HG02973 (cell line): Measurements from ENCODE around the gene UQCRH.

Source experiments
- ATAC-seq: cut with Tn5 transposase; IDR thresholded peaks from one replicate; pipeline ENCODE4 v1.9.1; 2021; ENCODE audit warnings: moderate library complexity; ENCODE audit not compliant: unreplicated experiment

The UQCRH gene

DNA sequence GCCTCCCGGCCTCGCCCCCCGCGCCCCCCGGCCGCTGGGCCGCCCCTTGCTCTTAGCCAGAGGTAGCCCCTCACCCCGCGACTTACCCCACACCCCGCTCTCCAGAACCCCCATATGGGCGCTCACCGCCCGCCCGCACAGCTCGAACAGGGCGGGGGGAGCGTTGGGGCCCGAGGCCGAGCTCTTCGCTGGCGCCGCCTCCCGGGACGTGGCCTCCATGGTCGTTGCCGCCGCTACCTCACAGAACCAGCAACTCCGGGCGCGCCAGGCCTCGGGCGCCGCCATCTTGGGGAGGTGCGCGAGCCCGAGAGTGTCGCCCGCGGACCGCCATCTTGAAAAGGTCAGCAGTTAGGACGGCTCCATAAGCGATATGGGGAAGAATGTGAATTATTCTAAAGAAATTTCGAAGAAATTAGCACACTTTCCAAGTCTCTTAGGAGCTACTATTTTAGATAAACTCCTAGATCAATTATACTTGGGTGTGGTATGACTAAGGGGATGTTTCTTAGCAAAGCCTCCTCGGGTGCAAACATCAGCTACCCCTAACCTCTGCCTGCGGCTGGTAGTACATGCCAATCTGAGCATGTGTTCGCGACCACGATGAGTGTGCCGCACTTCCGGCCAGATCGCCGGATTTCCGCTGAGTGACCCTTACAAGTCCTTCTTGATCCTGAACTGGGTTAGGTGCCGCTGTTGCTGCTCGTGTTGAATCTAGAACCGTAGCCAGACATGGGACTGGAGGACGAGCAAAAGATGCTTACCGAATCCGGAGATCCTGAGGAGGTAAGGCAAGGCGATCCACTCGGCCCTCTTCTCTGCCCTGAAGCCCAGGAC, at the start of gene UQCRH, which contains the start of gene LRRC41:
Gene UQCRH, plus strand, starts transcription at position 661 of the 834 bp plus-strand sequence. Its CDS starts 69 bp downstream, at position 730.
Gene LRRC41, minus strand, starts transcription at position 579 of the 834 bp plus-strand sequence. Its CDS starts 294 bp downstream, at position 285.
- ATAC-seq = peak; percentile 70

DNA sequence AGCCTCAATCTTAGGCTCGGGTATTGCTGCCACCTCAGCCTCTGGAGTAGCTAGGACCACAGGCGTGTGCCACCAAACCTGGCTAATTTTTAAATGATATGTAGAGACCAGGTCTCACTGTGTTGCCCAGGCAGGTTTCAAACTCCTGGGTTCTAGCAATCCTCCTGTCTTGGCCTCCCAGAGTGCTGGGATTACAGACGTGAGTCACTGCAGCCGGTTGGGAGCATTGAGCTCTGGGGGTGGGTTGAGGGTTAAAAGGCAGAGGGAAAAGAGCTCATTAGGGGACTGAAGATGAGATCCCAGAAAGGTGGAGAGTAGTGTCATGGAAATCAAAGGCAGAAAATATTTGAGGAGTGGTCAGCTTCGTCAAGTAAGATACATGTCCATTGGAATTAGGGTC, 48.8 kb upstream of the UQCRH start:
- no peak for ATAC-seq

DNA sequence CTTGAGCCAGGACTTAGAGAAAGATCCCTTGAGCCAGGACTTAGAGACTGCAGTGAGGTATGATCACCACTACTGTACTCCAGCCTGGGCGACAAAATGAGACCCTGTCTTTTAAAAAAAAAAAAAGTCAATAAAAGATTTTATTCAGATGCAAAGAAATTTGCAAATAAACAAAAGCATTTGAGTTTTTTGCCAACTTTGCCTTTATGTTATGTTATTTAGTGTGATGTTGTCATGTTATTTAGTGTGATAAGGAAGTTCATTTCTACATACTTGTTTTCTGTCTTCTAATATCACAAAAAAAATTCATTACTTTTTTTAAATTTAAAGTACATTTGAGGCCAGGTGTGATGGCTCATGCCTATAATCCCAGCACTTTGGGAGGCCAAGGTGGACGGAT, 47.0 kb upstream of the UQCRH start:
- ATAC-seq = no peak

DNA sequence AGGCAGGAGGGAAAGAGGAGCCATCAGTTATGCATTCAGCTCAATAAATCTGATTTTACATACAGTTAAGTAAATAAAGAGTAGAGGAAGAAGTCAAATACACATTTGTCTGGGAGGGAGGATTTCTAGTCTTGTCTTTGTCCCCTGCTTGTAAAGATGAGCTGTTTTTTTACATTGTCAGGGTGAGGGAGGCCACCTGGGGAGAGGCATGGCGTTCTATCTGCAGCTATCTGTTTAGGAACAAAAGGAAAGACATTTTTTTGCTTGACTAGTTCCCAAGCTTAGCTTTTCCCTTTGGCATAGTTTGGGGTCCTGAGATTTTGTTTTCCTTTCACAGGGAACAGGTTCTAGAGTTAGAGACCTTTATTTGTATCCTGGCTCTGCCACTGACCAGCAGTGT, 41.0 kb upstream of the UQCRH start:
- no peak for ATAC-seq

- ATAC-seq = no peak
Observed at GRCh38 chr1:46263146-46263545, 40.4 kb upstream of the UQCRH start.

GRCh38 chr1:46268578-46268977, 34.9 kb upstream of the UQCRH start:
- ATAC-seq = no peak

DNA sequence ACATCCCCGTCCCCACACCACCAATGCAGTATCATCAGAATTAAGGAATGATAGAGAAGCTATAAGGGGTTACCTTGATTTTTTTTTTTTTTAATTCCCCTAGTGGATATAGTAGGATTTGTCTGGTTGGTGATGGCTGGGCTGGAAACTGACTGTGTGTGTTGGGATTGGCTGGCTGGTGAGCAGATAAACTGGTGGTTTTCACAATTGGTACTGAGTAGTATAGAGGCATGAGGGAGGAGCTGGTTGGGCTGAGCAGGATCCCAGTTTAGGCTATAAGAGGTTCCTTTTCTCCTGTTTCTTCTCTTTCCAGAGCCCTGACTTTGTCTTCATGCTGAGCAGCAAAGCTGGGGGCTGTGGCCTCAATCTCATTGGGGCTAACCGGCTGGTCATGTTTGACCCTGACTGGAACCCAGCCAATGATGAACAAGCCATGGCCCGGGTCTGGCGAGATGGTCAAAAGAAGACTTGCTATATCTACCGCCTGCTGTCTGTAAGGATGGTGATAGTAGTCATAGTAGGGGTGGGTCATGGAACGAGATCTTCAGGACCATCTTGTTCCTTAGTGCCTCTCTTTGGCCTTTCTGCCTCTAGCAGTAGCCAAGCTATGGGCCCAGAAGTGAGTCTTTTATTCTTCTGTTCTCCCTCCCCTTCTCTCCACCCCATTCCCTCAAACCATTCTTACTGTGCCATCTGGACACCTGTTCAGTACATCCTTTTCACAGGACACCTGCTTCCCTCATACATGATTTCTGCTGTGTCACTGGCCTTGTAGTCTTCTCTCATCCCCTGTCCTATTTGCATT, 29.1 kb upstream of the UQCRH start:
- ATAC-seq = no peak

- ATAC-seq = no peak
Observed at GRCh38 chr1:46275030-46275337, 28.5 kb upstream of the UQCRH start.

DNA sequence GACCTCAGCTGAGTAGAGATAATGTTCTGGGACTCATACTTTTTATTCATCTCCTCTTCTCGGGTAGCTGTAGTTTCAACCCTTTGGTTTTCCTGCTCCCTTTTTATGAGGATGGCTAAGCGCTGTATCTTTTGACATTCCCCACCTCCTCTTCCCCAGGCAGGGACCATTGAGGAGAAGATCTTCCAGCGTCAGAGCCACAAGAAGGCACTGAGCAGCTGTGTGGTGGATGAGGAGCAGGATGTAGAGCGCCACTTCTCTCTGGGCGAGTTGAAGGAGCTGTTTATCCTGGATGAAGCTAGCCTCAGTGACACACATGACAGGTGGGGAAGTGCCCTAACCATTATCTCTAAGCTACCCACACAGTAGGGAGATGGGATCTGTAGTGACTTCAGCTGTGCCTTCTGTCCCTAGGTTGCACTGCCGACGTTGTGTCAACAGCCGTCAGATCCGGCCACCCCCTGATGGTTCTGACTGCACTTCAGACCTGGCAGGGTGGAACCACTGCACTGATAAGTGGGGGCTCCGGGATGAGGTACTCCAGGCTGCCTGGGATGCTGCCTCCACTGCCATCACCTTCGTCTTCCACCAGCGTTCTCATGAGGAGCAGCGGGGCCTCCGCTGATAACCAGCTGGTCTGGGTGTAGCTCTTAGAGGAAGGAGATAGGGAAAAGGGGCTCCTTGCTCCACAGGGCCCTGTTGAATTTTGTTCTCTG, 25.7 kb upstream of the UQCRH start:
- ATAC-seq = no peak

GRCh38 chr1:46278807-46279206, 24.7 kb upstream of the UQCRH start:
- no peak for ATAC-seq

DNA sequence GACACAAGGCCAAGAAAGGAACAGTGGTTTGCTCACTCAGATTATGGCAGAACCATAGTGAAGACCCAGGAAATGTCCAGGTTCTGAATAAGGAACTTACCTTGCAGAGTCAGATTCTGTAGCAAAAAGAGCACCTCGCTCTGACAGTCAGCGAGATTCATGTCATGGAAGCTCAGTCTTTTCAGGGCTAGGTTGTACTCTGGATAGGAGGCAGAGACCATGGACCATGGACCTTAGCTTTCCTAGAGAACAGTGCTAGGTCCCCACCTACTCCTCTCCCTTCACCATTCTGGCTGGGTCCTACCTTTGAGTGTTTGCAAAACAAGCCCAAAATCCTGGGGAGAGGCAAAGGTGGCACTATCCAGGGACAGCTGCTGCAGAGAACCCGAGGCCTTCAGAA, 23.4 kb upstream of the UQCRH start:
- no peak for ATAC-seq

- no peak for ATAC-seq
Observed at GRCh38 chr1:46281021-46281420, 22.5 kb upstream of the UQCRH start.

GRCh38 chr1:46284058-46284457, 19.4 kb upstream of the UQCRH start:
- no peak for ATAC-seq

DNA sequence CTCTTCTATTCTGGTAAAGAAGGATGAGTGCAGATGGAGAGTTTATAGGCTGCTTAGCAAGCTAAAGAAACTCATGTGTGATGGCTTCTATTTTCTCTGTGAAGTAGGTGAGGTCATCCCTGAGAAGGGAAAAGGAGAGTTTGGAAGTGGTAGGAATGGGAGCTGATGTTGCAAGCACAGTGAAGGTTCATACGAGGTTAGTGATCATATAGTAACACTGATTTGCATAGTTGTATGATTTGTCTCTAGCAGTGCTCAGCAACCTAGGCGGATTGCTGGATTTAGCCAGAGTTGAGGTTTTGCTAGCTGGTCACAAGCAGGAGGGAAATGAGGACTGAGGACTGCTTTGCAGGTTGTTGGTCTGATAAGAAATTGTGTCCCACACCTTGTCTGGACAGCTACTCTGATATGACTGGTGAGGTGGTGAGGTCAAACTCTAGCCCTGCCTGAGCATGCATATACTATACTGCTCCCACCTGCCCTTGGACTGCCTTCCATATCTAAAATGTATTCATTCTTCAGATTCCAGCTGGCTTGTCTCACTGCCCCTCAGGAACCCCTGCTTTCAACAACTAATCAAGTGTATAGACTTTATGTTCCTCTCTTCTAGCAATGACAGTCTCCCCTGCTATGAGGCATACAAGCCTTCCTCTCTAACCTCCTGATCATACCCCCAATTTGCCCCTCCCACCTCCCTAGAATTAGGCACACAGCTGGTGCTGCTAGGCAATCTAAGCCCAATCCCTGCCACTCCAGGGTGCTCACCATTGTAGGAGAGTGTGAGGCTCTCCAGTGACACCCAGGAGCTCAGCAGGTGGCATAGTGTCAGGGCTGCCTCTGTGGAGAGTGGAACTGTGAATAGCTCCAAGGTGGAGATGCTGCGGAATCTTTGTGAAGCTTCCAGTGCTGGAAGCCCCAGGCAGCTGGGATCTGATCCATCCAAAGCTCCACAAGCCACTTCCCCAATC, 18.6 kb upstream of the UQCRH start:
- no peak for ATAC-seq

GRCh38 chr1:46285730-46286477, 17.6 kb upstream of the UQCRH start:
- ATAC-seq = no peak

GRCh38 chr1:46288485-46289133, 14.9 kb upstream of the UQCRH start:
- no peak for ATAC-seq

DNA sequence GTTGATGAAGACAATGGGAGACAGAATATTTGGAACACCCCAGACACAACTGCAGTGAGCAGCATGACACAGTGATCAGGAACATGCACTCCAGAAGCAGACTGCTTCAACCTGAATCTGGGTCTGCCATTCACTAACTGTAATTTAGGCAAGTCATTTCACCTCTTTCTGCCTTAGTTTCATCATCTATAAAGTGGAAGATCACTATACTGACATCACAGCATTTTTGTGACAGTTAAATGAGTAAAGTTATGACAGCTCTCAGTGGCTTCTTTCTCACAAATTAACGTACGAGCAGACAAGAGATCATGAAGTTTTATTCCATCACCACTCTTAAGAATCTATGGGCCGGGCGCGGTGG, 14.4 kb upstream of the UQCRH start:
- no peak for ATAC-seq

DNA sequence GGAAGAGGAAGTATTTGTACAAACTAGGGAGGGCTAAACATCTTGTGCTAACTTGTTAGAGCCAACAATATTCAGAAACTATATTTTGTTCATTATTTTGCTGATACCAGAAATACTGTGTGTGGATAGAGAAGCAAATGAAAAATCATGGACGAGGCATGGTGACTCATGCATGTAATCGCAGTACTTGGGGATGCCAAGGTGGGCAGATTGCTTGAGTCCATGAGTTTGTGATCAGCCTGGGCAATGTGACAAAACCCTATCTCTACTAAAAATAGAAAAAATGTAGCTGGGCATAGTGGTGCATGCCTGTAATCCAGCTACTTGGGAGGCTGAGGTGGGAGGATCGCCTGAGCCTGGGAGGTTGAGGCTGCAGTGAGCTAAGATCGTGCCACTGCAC, 13.5 kb upstream of the UQCRH start:
- ATAC-seq = no peak

- no peak for ATAC-seq
Observed at GRCh38 chr1:46295306-46295705, 8.2 kb upstream of the UQCRH start.
